Adipose tissue (tissue), 3 donors: ENCODE data around the gene SPESP1. TPM values are rescaled to one million over a fixed set of nuclear protein-coding genes. Genes with fewer than 3 reads are reported as not detected.
"Not testable (repeated sequence)": the region's sequence is repeated elsewhere in the genome, so short reads cannot be mapped to it uniquely, and the experiment has no call there.

ENCODE experiments used
- H3K27ac ChIP-seq: one replicate; pipeline ENCODE4 v1.5.1; 2013; ENCODE audit warnings: low read depth, low read length
- WGBS, 3 donors: extraction: QIAGEN DNeasy Blood & Tissue Kit; methylation state at CpG; one replicate each; pipeline ENCODE4 v1.1.7; 2013; 5-methylcytosine and 5-hydroxymethylcytosine counted together
- polyA plus RNA-seq, 3 donors: library from polyadenylated mRNA; stranded (reverse); fragments of 200-250 nt; gene quantifications; one replicate each; pipeline ENCODE4 v1.2.3, GENCODE V29; 2013
- donor health status: healthy with polysubstance abuse.
- donor health status: Bipolar disorder and iron deficiency.
- donor health status: healthy.

Gene SPESP1
- polyA plus RNA-seq, 3 donors, result 0.67 to 2.5 (median 0.99) TPM

DNA sequence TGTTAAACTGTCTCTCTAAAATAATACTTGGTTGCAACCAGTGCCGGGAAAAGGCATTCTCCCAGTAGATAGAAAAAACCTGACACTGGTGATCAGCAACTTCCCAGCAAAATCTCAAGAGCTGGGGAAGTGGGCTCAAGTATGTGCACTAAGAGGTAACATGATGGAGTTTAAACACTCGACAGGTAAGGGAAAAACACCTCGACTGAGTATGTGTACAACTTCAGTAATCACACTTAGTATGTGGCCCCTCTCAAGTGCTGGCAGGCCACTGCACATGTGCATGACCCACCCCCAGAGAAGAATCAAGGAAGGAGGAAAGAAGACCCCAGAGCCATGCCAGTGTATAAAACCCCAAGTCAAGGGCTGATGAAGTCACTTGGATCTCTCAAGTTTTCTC lies 27.4 kb downstream of the SPESP1 start:
- WGBS, 3 donors, result 81 to 88% (median 85%) methylated on average over 3 of the region's 3 CpGs
- no peak overlapping the region for H3K27ac ChIP-seq

- H3K27ac ChIP-seq, result no peak overlapping the region
- WGBS, 3 donors, result 66 to 70% (median 70%) methylated on average over 1 of the region's 1 CpG
Measured at GRCh38 chr15:68958597-68958996, 28.3 kb downstream of the SPESP1 start.

DNA sequence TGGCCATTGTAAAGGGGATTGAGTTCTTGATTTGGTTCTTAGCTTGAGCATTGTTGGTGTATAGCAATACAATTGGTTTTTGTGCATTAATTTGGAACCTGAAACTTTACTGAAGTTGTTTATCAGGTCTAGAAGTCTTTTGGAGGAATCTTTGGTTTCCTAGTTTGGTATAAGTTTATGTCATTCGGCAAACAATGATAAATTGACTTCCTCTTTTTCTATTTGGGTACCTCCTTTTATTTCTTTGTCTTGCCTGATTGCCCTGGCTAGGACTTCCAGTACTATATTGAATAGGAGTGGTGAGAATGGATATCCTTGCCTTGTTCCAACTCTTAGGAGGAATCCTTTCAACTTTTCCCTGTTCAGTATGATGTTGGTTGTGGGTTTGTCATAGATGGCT lies 32.1 kb downstream of the SPESP1 start:
- no peak overlapping the region for H3K27ac ChIP-seq
- WGBS, 3 donors, result 37 to 68% (median 50%) methylated on average over 1 of the region's 1 CpG

DNA sequence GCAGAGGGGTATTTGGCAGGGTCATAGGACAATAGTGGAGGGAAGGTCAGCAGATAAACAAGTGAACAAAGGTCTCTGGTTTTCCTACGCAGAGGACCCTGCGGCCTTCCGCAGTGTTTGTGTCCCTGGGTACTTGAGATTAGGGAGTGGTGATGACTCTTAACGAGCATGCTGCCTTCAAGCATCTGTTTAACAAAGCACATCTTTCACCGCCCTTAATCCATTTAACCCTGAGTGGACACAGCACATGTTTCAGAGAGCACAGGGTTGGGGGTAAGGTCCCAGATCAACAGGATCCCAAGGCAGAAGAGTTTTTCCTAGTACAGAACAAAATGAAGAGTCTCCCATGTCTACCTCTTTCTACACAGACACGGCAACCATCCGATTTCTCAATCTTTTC lies 33.4 kb downstream of the SPESP1 start:
- 78 to 94% (median 89%) methylated on average over 6 of the region's 7 CpGs for WGBS, 3 donors
- not testable (repeated sequence) for H3K27ac ChIP-seq

DNA sequence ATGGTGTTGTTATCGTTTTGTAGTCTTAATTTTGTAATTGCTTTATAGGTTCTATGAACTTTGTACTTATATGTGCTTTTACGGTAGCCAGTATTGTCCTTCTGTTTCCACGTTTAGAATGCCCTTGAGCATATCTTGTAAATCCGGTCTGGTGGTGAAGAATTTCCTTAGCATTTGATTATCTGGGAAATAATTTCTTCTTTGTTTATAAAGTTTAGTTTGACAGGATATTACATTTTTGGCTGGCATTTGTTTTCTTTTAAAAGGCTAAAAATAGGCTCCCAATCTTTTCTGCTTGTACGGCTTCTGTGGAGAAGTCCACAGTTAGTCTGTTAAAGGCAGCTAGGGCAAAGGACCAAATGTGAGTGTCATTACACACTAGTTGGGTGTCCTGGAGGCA lies 36.7 kb downstream of the SPESP1 start:
- H3K27ac ChIP-seq, result no peak overlapping the region
- 46 to 71% (median 70%) methylated on average over 5 of the region's 5 CpGs for WGBS, 3 donors

DNA sequence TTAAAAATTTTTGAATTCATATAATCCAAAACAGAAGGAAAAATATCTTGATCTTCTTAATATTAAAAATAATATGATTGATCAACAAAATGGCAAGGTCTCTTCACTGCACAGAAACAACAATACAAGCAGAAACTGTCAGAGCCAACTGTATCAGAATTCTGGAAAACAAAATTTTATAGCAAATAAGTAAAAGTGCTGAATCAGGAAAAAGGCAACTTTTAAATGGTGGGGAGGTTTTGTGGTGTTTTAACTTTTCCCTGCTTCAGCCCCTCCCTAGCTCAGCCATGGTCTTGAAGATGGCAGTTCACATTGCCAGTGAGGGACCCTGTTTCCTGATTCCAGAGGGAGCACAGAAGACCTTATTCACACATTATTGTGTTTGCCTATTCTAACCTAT lies 37.6 kb downstream of the SPESP1 start:
- H3K27ac ChIP-seq, result no peak overlapping the region

GRCh38 chr15:68969298-68969697 lies 39.0 kb downstream of the SPESP1 start:
- H3K27ac ChIP-seq, result no peak overlapping the region

GRCh38 chr15:68972201-68973065 lies 42.1 kb downstream of the SPESP1 start:
- H3K27ac ChIP-seq, result no peak overlapping the region
- 38 to 61% (median 44%) methylated on average over 4 of the region's 4 CpGs for WGBS, 3 donors

- H3K27ac ChIP-seq, result not testable (repeated sequence)
- WGBS, 3 donors, result 95 to 97% (median 96%) methylated on average over 26 of the region's 26 CpGs
Measured at GRCh38 chr15:68975651-68976160, 45.4 kb downstream of the SPESP1 start.

- 95 to 96% (median 95%) methylated on average over 10 of the region's 10 CpGs for WGBS, 3 donors
- not testable (repeated sequence) for H3K27ac ChIP-seq
Measured at GRCh38 chr15:68977426-68977825, 47.1 kb downstream of the SPESP1 start.

DNA sequence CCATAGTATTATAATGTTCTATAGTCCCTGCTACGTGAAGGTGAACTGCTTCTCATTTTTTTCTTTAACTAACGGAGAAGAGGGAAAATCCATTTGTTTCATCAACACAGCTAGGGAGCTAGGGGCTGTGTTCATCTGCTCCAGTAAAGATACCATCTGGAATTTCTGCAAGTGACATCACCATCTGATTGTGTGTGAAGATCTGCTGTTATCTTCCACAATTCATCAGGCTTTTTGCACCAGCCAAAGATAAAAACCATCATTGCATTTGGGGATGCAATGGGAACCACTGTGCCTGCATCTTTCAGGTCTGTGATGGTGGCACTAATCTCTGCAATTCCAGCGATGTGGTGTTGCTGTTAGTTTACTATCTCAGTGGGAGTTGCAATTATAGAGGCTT lies 48.7 kb downstream of the SPESP1 start:
- WGBS, 3 donors, result 76 to 84% (median 76%) methylated on average over 3 of the region's 3 CpGs
- H3K27ac ChIP-seq, result no peak overlapping the region

GRCh38 chr15:68979816-68980215 lies 49.5 kb downstream of the SPESP1 start:
- H3K27ac ChIP-seq, result no peak overlapping the region
- 75 to 92% (median 87%) methylated on average over 1 of the region's 1 CpG for WGBS, 3 donors

DNA sequence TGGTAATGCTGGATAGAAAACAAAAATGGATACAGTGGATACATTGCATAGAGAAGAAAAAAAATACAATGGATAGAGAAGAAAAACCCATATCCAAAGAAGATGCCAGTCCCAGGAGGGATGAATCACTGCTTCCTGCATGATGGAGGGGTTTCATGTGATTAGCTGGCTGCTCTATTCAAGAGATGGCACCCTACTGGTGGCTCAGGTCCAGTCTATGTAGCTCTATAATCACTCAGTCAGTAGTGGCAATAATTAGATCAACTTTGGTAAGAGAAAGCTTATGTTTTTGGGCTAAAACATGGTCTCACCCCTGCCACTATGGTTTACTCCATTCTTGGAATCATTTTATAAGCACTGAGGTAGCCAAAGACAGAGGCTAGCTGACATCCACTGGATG lies 50.5 kb downstream of the SPESP1 start:
- no peak overlapping the region for H3K27ac ChIP-seq

DNA sequence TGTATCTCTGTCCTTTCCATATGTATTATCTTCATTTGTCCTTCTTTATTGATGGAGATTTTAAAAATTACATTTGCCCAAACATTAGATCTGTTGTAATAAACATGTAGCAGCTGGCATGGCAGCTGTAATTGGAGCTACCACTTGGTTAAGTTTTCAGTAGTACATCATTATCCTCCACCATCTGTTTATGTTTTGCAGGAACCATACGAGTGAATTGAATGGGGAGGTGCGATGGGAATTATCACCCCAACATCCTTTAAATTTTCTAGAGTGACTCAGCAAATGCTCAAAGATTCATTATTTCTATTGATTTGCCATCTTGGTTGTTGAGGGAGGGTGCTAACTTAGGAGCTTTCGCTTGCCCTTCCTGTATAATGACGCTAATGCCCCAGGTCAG lies 51.6 kb downstream of the SPESP1 start:
- 91 to 96% (median 91%) methylated on average over 4 of the region's 4 CpGs for WGBS, 3 donors
- H3K27ac ChIP-seq, result no peak overlapping the region

DNA sequence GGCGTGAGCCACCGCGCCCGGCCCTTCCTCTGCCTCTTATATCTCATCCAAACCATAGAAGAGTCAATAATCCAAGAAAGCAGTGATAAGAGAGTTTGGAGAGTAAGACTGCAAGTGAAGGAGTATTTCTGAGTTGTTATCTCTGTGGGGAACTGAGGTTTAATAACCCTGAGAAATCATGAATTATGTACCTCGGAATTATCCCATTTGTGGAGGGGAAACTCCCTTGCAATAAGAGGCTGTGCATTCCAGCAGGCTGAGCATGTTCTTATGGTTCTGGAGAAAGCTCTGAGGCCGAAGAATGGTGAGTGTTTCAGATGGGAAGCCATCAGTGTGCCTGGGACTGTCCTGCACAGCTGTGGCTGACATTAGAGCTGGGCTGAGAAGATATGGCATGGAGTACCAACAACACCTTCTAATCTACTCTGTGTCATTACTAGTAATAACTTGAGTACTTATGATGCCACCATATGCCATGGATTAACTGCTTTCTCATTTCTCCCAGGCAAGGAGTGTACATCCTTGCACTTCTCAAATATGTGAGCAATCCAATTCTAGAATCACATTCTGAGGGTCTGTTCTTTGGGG lies 52.7 kb downstream of the SPESP1 start:
- no peak overlapping the region for H3K27ac ChIP-seq
- 92 to 99% (median 93%) methylated on average over 6 of the region's 6 CpGs for WGBS, 3 donors

DNA sequence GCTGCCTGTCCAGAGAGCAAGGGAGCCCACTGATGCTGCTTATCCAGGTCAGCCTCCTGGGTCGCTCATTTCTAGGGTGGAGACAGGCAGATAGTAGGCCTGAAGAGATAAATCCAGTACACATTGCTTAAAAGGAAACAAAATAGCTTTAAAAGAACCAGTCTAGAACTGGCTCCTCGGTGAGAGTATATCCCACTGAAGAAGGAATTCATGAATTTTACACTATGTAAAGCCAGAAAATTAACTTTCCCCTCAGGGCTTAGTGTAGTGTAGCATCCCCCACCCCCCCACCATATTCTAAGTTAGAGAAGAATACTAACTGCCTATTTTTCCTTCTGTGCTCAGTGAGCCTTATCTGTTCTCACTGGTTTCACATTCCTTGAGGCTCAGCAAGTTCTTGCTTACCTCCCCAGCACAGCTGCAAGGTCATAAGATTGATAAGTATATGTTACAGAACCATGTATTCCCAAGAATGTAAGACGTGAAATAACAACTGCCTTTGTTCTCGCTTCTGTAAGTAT lies 53.7 kb downstream of the SPESP1 start:
- no peak overlapping the region for H3K27ac ChIP-seq
- 34 to 74% (median 72%) methylated on average over 4 of the region's 4 CpGs for WGBS, 3 donors

DNA sequence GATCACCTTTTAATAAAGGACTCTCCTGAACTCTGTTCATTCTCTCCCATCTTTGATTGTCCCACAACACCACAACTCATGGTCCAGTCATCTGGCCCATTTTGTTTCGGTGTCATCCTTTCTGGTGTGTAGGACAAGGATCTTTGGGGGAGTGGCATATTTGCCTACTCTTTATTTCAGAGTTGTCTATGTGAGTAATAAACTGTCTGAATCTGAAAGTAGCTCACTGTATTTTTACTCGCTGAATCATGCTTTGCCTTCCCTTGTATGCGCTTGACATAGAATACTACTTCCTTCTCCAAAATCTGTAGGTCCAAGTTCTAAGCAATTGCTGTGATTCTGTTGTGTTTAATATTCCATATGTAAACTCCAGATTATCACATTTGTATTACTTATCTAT lies 54.3 kb downstream of the SPESP1 start:
- H3K27ac ChIP-seq, result no peak overlapping the region
- WGBS, 3 donors, result 89 to 94% (median 90%) methylated on average over 3 of the region's 3 CpGs

DNA sequence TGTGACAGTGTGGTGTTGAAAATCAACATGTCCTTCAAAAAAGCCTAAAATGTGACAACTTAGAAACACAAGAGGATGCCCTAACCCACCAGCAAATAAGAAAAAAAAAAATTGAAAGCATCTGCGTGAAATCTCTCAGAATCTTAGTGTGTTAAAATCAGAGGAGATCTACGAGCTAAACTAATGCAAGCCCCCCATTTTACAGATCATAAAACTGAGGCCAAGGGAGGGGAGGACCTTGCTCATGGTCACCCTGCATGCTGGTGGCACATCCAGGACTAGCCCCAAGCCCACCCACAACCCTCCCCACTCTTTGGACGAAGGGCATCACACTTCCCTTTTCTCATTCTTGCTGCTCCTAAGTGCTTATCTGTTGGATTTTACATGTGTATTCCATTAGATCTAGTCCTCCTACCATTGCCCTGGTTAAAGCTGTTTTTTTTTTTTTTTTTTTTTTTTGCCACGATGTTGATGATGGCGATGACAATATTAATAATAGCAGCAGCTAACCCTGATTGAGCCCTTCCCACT lies 55.1 kb downstream of the SPESP1 start:
- no peak overlapping the region for H3K27ac ChIP-seq
- WGBS, 3 donors, result 80 to 97% (median 83%) methylated on average over 5 of the region's 5 CpGs

- 85 to 92% (median 91%) methylated on average over 5 of the region's 5 CpGs for WGBS, 3 donors
- no peak overlapping the region for H3K27ac ChIP-seq
Measured at GRCh38 chr15:68986322-68986721, 56.0 kb downstream of the SPESP1 start.

DNA sequence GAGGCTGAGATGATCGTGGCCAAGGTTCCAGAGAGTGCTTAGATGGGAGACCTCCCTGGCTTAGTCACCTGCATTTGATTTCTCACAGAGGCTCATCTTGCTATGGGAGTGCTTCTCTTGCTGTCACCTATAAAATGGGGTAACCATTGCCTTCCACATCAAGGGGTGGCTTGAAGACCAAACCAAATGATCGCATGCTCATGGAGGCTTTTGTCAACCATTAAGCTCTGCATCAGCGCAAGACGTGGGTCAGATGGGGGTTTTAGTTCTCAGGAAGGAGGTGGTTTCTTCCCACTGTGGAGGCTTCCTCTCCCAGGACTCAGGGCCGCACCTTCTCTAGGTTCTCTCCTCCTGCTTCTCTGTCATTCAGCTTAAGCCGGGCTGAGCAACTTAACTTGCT lies 56.8 kb downstream of the SPESP1 start:
- 87 to 93% (median 89%) methylated on average over 6 of the region's 6 CpGs for WGBS, 3 donors
- H3K27ac ChIP-seq, result no peak overlapping the region
